NCI-H2196 treated with DMSO at 0.1 percent for 48 hours (cell line): ENCODE measurements around the gene UBE2G1.

ENCODE experiments used
- DNase-seq: peaks from one replicate; lab custom pipeline; 2025; ENCODE audit not compliant: unreplicated experiment; lab: John Stamatoyannopoulos, UW

Gene UBE2G1

GRCh38 chr17:4309897-4310296 is 56.6 kb downstream of the UBE2G1 start:
- DNase-seq = no peak

DNA sequence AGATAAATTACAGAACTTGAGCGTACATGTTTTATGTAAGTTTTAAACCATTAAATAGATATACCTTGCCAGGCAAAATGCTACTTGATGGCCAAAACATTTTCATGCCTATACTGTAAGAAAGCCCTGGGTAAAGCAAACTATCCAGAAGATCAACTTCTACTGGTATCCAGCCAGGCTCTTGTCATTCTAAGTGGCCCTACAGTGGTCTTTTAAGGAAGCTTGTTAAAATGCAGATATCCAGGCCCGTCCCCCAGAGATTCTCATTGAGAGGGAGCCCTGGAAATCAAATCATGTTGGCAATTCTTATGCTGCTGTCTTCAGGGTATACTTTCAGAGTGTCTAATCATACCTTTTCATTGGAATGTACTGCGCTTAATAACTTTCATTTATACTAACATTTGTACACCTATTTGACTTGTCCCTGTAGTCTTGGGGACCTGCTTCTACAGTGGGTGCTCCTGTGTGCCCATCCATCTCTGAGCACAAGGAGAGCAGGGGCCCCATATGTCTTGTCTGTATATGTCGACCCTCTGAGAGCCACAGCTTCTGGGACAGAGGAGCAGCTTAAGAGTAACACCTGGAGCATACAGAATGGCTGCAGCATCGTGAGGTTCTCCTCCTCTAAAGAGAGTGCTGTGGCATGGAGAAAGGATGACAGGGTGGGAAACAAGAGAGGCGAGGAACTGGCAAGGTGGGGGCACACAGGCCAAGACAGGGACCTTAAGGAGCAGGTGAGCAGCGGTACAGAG is 59.1 kb downstream of the UBE2G1 start:
- no peak for DNase-seq

- no peak for DNase-seq
These were observed 61.3 kb downstream of the UBE2G1 start for GRCh38 chr17:4305224-4305623.

DNA sequence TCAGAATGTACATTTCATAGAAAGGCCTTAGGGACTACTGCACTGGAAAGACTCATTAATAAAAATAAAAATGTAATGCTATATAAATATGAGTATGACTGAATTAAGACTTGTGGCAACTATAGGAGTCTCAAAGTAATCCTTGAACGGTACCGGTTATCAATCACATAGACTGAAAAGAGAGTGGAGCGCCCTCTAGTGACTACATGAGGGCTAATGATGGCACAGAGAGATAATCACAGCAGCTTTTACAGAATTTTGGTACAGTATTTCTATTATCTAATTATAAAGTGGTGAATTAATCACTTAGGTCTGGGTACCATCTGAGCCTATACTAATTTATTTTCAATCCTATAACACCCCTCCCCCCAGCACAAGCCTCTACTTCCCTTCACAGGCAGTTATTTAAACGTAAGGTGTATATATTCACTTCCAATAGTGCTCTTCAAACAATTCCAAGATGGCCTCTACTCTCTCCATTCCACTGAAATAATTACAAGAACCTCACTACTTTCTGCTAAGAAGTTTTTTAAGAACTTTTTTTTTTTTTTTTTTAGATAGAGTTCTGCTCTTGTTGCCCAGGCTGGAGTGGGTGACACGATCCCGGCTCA is 62.0 kb downstream of the UBE2G1 start:
- DNase-seq = no peak

- DNase-seq = no peak
These were observed 65.4 kb downstream of the UBE2G1 start for GRCh38 chr17:4301066-4301465.

DNA sequence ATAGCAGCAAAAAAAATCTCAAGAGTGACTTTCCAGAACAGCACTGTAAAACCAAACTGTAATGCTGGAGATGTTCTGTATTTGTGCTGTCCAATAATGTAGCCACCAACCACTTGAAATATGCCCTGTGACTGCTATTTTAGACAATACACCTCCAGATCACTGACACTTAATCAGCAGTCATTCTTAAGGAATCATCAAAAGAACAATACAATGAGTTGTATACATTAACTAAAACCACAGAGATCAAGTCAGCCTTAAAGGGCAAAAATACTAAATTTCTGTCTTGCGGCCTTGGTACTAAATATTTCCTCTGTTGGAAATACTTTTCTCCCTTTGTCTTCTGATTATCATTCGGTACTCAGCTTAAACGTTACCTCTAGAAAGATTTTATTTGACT is 69.1 kb downstream of the UBE2G1 start:
- no peak for DNase-seq

DNA sequence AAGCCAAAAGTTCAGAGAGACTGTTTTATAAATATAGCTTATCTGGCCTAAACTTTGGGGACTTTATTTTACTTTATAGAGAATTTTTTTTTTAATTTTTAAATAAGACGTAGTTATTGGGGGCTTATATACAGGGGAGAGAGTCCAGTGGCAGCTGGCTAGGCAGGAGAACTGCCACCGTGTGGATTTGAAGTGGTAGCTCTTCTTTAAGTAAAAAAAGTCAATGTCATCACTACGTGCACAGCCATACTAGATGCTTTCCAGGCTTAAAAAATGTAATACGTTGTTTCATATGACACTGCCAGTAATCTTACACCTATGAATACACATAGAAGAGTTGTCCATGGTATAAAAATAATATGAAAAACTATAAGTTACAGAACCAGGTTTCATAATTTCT is 70.8 kb downstream of the UBE2G1 start:
- DNase-seq = no peak

DNA sequence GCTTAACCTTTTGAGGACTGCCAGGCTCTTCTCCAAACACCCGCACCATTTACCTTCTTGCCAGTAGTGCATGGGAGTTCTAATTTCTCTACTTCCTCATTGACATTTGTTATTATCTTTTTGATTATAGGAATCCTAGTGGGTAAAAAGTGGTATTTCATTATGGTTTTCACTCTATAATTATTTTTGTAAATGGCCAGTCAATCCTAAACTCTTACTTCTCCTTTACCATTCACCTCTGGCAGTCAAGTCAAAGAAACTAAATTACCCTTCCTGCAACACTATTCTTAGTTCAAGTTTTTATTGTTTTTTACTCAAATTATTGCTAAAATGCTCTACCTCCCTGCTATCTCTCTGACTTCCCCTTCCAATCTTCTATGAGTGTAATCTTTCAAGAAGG is 72.9 kb downstream of the UBE2G1 start:
- no peak for DNase-seq

GRCh38 chr17:4287710-4288109 is 78.8 kb downstream of the UBE2G1 start:
- no peak for DNase-seq

GRCh38 chr17:4276514-4276913 is 90.0 kb downstream of the UBE2G1 start:
- no peak for DNase-seq

DNA sequence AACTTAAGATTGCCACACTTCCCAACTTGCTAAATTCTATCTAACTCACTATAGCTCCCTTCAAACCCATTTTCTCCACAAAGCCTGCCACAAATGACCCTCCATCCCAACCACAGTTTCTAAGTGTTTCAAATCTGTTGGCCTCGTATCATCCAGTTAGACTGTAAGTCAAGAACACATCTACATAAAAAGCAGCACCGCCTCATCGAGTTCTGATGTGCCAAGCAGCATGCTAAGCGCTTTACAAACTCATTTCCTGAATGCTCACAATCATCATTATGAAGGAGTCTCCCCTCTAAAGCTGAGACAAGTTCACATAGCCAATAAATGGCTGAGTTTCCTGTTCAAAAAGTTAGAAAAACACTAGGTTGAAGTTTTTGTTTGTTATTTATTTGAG is 93.5 kb downstream of the UBE2G1 start:
- no peak for DNase-seq

DNA sequence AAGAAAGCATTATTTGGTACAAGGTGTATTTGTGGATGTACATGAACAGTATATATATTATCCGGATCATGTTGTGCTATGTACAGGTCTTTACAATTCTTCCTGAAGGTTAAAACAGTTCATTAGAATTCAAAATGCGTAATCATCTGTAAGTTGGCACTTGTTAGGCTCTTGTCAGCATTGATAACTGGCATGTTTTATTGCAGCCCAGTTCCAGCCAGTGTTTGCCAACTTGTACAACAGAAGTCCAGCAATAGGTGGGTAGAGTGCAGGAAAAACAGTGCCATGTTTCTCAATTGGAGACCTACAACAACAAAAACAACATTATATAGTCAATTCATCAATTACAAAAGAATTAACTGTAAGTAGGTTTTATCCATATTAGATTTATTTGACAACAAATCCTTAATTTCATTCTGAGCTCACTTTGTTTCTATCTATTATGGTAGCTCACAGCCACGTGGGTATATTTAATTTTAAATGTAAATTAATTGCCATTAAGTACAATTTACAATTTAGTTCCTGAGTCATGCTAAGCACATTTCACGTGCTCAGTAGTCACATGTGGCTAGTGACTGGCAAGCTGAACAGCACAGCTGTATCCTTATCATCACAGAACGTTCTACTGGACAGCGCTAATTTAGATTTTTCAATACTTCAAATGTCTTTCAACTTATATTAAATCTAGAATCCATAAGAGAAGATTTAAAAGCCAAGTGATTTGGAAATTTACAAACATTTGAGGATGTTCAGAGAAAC is 94.1 kb downstream of the UBE2G1 start:
- DNase-seq = no peak

- DNase-seq = no peak
These were observed 95.7 kb downstream of the UBE2G1 start for GRCh38 chr17:4270736-4271135.

- DNase-seq = no peak
These were observed 96.6 kb downstream of the UBE2G1 start for GRCh38 chr17:4269915-4270314.

GRCh38 chr17:4267402-4267801 is 99.1 kb downstream of the UBE2G1 start:
- no peak for DNase-seq

- DNase-seq = no peak
These were observed 99.9 kb downstream of the UBE2G1 start for GRCh38 chr17:4266550-4266949.

DNA sequence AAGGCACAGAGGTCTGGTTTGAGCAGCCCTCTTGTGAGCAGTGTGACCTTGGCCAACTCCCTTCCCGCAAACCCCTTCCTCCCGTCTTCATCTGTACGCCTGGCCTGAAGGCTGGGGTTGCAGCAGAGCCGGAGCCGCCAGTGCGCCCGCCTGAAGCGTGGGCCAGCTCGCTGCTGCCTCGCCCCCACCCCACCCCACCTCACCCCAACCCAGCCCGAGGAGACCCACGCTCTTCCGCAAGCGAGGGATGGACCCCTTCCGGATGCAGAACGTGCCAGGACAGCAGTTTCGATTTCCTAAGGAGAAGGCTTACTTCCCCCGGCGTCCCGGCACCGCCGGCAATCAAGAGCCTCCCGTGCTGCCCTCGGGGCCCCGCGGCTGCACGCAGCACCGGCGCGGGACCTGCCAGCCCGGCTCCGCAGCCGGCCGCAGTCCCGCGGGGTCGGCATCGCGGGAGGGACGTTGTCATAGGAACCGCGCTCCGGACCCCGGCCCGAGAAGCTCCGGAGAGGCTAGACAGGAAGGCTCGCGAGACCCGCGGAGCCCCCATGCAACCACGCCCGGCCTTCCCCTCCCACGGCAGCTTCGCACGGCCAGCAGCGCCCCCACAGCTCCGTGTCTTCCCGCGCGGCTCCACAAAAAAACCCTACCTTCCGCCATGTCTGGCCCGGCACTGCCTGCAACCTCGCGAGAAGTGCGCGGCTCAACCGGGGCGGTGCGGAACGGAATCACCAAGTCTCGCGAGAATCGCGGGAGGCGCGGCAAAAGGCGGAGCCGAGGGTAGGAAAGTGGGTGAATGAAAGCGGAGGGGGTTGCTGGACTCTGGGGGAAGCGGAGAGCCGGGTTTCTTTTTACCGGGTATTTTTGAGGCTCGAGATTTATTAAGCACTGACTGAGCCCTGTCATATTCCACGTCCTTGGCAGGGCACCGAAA is 102.9 kb downstream of the UBE2G1 start, which contains the start of gene ANKFY1:
TSS of gene ANKFY1 (minus strand) at position 698 of the 934 bp plus-strand sequence. CDS start at position 660, 38 bp downstream.
- DNase-seq = peak; percentile 67

GRCh38 chr17:4262703-4263102 is 103.8 kb downstream of the UBE2G1 start:
- no peak for DNase-seq

GRCh38 chr17:4261452-4261851 is 105.0 kb downstream of the UBE2G1 start:
- no peak for DNase-seq

- DNase-seq = no peak
These were observed 107.6 kb downstream of the UBE2G1 start for GRCh38 chr17:4258867-4259266.

GRCh38 chr17:4256952-4257351 is 109.5 kb downstream of the UBE2G1 start:
- no peak for DNase-seq
